ENCODE results near the gene CHL1. TPM values are rescaled to one million over a fixed set of nuclear protein-coding genes. Genes with fewer than 3 reads are reported as not detected.

The CHL1 gene
- total and polyA plus RNA-seq, 2 of the 8 experiments (the other 6 are each of a cell fraction or from before 2014, with no cell fraction given) = 0.05 to 0.99 TPM

DNA sequence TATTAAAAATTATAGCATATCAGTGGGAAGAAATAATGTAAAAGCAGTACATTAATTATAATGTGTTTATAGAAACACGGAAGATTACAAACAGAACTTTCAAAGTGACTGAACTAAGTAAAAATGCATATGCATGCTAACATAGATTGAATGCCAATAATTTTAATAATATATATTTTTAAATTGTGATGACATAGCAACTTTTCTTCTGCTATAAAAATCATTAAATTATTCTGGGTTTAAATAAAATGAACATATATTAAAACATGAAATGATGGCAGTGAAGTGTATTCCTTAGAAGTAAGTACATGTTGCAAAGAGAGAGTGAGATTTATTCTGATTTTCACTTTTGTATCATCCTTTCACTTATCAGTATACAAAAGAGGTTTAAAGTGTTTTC is 128.9 kb downstream of the CHL1 start:
- no peak overlapping the region for H3K4ac ChIP-seq (replicated peaks; ENCODE audit: insufficient read length, low read depth, low read length)
- H4K8ac ChIP-seq (ENCODE audit: extremely low read depth, insufficient read depth, low read length) = no peak overlapping the region
- H4K91ac ChIP-seq (replicated peaks; ENCODE audit: insufficient read length, low read length) = no peak overlapping the region
- ChIA-PET POLR2A (ENCODE audit: partially characterized antibody) (no interaction called here), CTCF (ENCODE audit: partially characterized antibody) (no interaction called here)
- no peak for DNase-seq (ENCODE audit: low read depth in 1 of 2, low spot score in 2 of 2)
- no peak overlapping the region for H3K56ac ChIP-seq (replicated peaks; ENCODE audit: insufficient read length, low read depth, low read length)
- no peak overlapping the region for H3K18ac ChIP-seq (ENCODE audit: extremely low read depth, low read length)
- H3K36me3 ChIP-seq (ENCODE audit: control insufficient read depth in 2 of 4, insufficient read depth in 4 of 4, low read length in 3 of 4) = no peaks in the 10 kb centered on the region
- H2BK5ac ChIP-seq (ENCODE audit: low read depth, low read length) = no peak overlapping the region
- H2BK12ac ChIP-seq (ENCODE audit: low read depth, low read length) = no peak overlapping the region
- H4K20me1 ChIP-seq (replicated peaks in 1 of 2; ENCODE audit: control insufficient read depth in 1 of 2, insufficient read depth in 2 of 2, low read length in 2 of 2) = no peaks in the 10 kb centered on the region
- H2AFZ ChIP-seq (ENCODE audit: low read length) = no peak overlapping the region
- no peak overlapping the region for H3K27ac ChIP-seq (ENCODE audit: low read depth, low read length)
- H2BK120ac ChIP-seq (replicated peaks; ENCODE audit: low read depth, low read length) = no peak overlapping the region
- no peaks in the 10 kb centered on the region for H3K9me3 ChIP-seq (ENCODE audit: insufficient read depth in 2 of 2, low read depth in 1 of 2, low read length in 1 of 2)
- no peak overlapping the region for H2AK5ac ChIP-seq (ENCODE audit: low read depth, low read length)
- FAIRE-seq = no peak
- no peak overlapping the region for H2BK20ac ChIP-seq (ENCODE audit: low read length)
- WGBS, 2 experiments (ENCODE audit: extremely low coverage in 1 of 2, insufficient coverage in 1 of 2, insufficient read length in 1 of 2, insufficient replicate concordance in 2 of 2, low coverage in 1 of 2, low lambda C conversion rate in 2 of 2, missing lambda C conversion rate in 1 of 2) = 100% methylated on average over 1 of the region's 1 CpG; no CpG with 5 or more reads in 1 of the 2 experiments
- no peaks in the 10 kb centered on the region for H3K79me2 ChIP-seq (ENCODE audit: control insufficient read depth in 1 of 2, insufficient read depth in 2 of 2, low read length in 2 of 2)
- H3K14ac ChIP-seq (ENCODE audit: insufficient read length) = no peak overlapping the region
- no peaks in the 10 kb centered on the region for H3K23me2 ChIP-seq (ENCODE audit: low read depth, low read length)
- no peak overlapping the region for H3K9ac ChIP-seq (replicated peaks in 1 of 4; ENCODE audit: extremely low read depth in 1 of 4, low read depth in 3 of 4, low read length in 3 of 4)
- no peaks in the 10 kb centered on the region for H3K79me1 ChIP-seq (ENCODE audit: low read depth, low read length)
- no peaks in the 10 kb centered on the region for H3K4me1 ChIP-seq (replicated peaks in 1 of 4; ENCODE audit: control insufficient read depth in 3 of 4, insufficient read depth in 4 of 4, low read length in 3 of 4)
- no peak overlapping the region for H3K23ac ChIP-seq (ENCODE audit: insufficient read length)
- H2BK15ac ChIP-seq (ENCODE audit: low read length) = no peak overlapping the region
- H3K27me3 ChIP-seq (replicated peaks in 1 of 4; ENCODE audit: control insufficient read depth in 3 of 4, extremely low read depth in 1 of 4, insufficient read depth in 3 of 4, low read length in 3 of 4) = no peaks in the 10 kb centered on the region
- no peak overlapping the region for H4K5ac ChIP-seq (ENCODE audit: insufficient read length, low read depth, low read length)
- no peak overlapping the region for H3K4me2 ChIP-seq (ENCODE audit: insufficient read depth in 1 of 2, low read depth in 2 of 2, low read length in 2 of 2)
- H3K4me3 ChIP-seq (ENCODE audit: extremely low read depth in 1 of 4, insufficient read depth in 2 of 4, low read depth in 3 of 4, low read length in 4 of 4) = no peak overlapping the region
- TF ChIP-seq JUND (IDR thresholded peaks at IDR 0.05; ENCODE audit: low read length) (no peak), TEAD4 (IDR thresholded peaks at IDR 0.05; ENCODE audit: low read depth, low read length) (no peak), SAP30 (IDR thresholded peaks at IDR 0.05; ENCODE audit: insufficient read depth, insufficient replicate concordance, low read length) (no peak), E2F6 (IDR thresholded peaks at IDR 0.05) (no peak), BACH1 (IDR thresholded peaks at IDR 0.05; ENCODE audit: low read length) (no peak), CHD1 (IDR thresholded peaks at IDR 0.05; ENCODE audit: low read depth, low read length) (no peak), SUZ12 (IDR thresholded peaks at IDR 0.05; ENCODE audit: low read length) (no peak), TCF12 (IDR thresholded peaks at IDR 0.05; ENCODE audit: low read depth, low read length) (no peak), ATF2 (IDR thresholded peaks at IDR 0.05; ENCODE audit: low read length) (no peak)
